Right lobe of liver (tissue), 6 donors: Measurements from ENCODE around the gene PAX5. TPM values are rescaled to one million over a fixed set of nuclear protein-coding genes. Genes with fewer than 3 reads are reported as not detected.

Experiments
- ATAC-seq, 4 donors: fragments of 200-7000 bp; cut with Tn5 transposase; one replicate each; pipeline ENCODE4 v1.9.1; 2020; ENCODE audit warnings: mild to moderate bottlenecking in 4 of 4, moderate library complexity in 4 of 4
- DNase-seq, 3 donors: peaks; one replicate each; pipeline ENCODE4 v3.0.0-alpha.2; 2020
- H3K27ac ChIP-seq, 3 donors: fragments of 200-600 bp; one replicate each; pipeline ENCODE4 v1.8.0; 2022
- H3K27me3 ChIP-seq, 2 donors: fragments of 200-600 bp; one replicate each; pipeline ENCODE4 v1.8.0; 2022
- H3K36me3 ChIP-seq, 4 donors: fragments of 200-600 bp; sonication (generic) in 1 of 4; one replicate each; pipeline versions ENCODE4 v1.5.1 to v1.8.0; 2017 to 2022; ENCODE audit warnings: control low read depth in 1 of 4
- H3K4me1 ChIP-seq, 4 donors: fragments of 200-600 bp; sonication (generic) in 1 of 4; one replicate each; pipeline versions ENCODE4 v1.5.1 to v1.8.0; 2017 to 2022; ENCODE audit warnings: control low read depth in 1 of 4
- H3K4me3 ChIP-seq, 3 donors: fragments of 200-600 bp; one replicate each; pipeline ENCODE4 v1.8.0; 2022
- H3K9me3 ChIP-seq, 4 donors: fragments of 200-600 bp; sonication (generic) in 1 of 4; one replicate each; pipeline versions ENCODE4 v1.5.1 to v1.8.0; 2017 to 2022; ENCODE audit warnings: control low read depth in 1 of 4
- CTCF ChIP-seq, 4 donors: fragments of 200-600 bp in 3 of 4; fragments of 450-650 bp in 1 of 4; IDR thresholded peaks; one replicate each; pipeline versions ENCODE4 v1.5.1 to v1.8.0; 2016 to 2022; ENCODE audit warnings: antibody characterized with exemption in 4 of 4, mild to moderate bottlenecking in 2 of 4
- POLR2A ChIP-seq: fragments of 450-650 bp; IDR thresholded peaks from one replicate; pipeline ENCODE4 v1.6.1; 2017; ENCODE audit warnings: antibody characterized with exemption, mild to moderate bottlenecking
- WGBS: methylation state at CpG from one replicate; pipeline ENCODE4 v1.1.6; 2018; ENCODE audit warnings: low coverage, low lambda C conversion rate; ENCODE audit not compliant: insufficient coverage; ENCODE audit errors: missing lambda C conversion rate; 5-methylcytosine and 5-hydroxymethylcytosine counted together
- intact Hi-C, 2 donors: fragments of 100-400 bp; cut with DNase I; formaldehyde crosslinking; loops; one replicate each; pipeline versions ENCODE4 v1.11.2 to v1.14.1; 2022
- total RNA-seq, 6 experiments: library from RNA; depleted of rRNA in 2 of 6; stranded (reverse); fragments of >200 nt in 2 of 6; fragmentation: NEBNext Ultra II Directional in 3 of 6; extraction: Animal tissue kit (Norgen Biotek cat#: 25700) in 3 of 6; gene quantifications; one replicate each; pipeline versions ENCODE4 v1.1.0 to v1.2.4, GENCODE V29; 2016 to 2023
- donor health status: DM: no; HTN: yes; CAD: no.
- donor health status: DM: no; HTN: no; CAD: no.
- donor health status: DM: no; HTN: no; CAD: no.
- donor health status: DM: no; HTN: yes; CAD: no.
- donor health status: DM: no; HTN: yes; CAD: no.

The PAX5 gene
- total RNA-seq, 6 experiments from 2014 or later = 0.12 to 0.18 TPM; not detected in 4

GRCh38 chr9:36999728-37000333, 34.2 kb downstream of the PAX5 start:
- WGBS = 54% methylated on average over 8 of the region's 8 CpGs
- Histone ChIP-seq H3K36me3 (no peaks in the 10 kb centered on the region), H3K9me3 (no peaks in the 10 kb centered on the region), H3K27me3 (no peaks in the 10 kb centered on the region), H3K4me1 (no peaks in the 10 kb centered on the region), H3K27ac (no peak overlapping the region), H3K4me3 (no peak overlapping the region)
- intact Hi-C loops = loop anchor here in 1 of 2 donors (10.0 kb wide), 1 partner anchor 125 kb away; no protein-coding TSS in a partner anchor
- DNase-seq (no peak), ATAC-seq (no peak)
- no peak for TF ChIP-seq CTCF (IDR thresholded peaks at IDR 0.05)
- TF ChIP-seq POLR2A = no peak

- intact Hi-C loops = loop anchor here in 1 of 2 donors (10.0 kb wide), 1 partner anchor 123 kb away; no protein-coding TSS in a partner anchor
- Histone ChIP-seq H3K4me3 (no peak overlapping the region), H3K27me3 (no peaks in the 10 kb centered on the region), H3K27ac (no peak overlapping the region), H3K36me3 (no peaks in the 10 kb centered on the region), H3K4me1 (no peaks in the 10 kb centered on the region), H3K9me3 (no peaks in the 10 kb centered on the region)
- TF ChIP-seq POLR2A (no peak), CTCF (IDR thresholded peaks at IDR 0.05) (no peak)
- ATAC-seq (no peak), DNase-seq (no peak)
- WGBS = 71% methylated on average over 4 of the region's 12 CpGs
These were observed 36.7 kb downstream of the PAX5 start for GRCh38 chr9:36997414-36997813.

- no peaks in the 10 kb centered on the region for H3K4me1 ChIP-seq
- no peak overlapping the region for H3K4me3 ChIP-seq
- 73% methylated on average over 5 of the region's 5 CpGs for WGBS
- no peaks in the 10 kb centered on the region for H3K27me3 ChIP-seq
- TF ChIP-seq POLR2A = no peak
- no peak for TF ChIP-seq CTCF (IDR thresholded peaks at IDR 0.05)
- ATAC-seq (no peak), DNase-seq (no peak)
- intact Hi-C loops = loop anchor here in 1 of 2 donors (10.0 kb wide), 1 partner anchor 122 kb away; no protein-coding TSS in a partner anchor
- no peaks in the 10 kb centered on the region for H3K9me3 ChIP-seq
- H3K27ac ChIP-seq = no peak overlapping the region
- no peaks in the 10 kb centered on the region for H3K36me3 ChIP-seq
These were observed 37.4 kb downstream of the PAX5 start for GRCh38 chr9:36996706-36997086.

GRCh38 chr9:36995927-36996705, 38.0 kb downstream of the PAX5 start:
- H3K9me3 ChIP-seq = peaks cover 0 to under 1% (median 0%) of the 10 kb centered on the region in 4 donors
- H3K27me3 ChIP-seq = no peaks in the 10 kb centered on the region
- TF ChIP-seq POLR2A (no peak), CTCF (IDR thresholded peaks at IDR 0.05) (peak; percentile 50 to 63 (median 54))
- no peaks in the 10 kb centered on the region for H3K4me1 ChIP-seq
- peak; percentile 59 to 69 (median 61) for DNase-seq
- intact Hi-C loops = loop anchor here in 1 of 2 donors (10.0 kb wide), 1 partner anchor 121 kb away; no protein-coding TSS in a partner anchor
- H3K36me3 ChIP-seq = no peaks in the 10 kb centered on the region
- H3K4me3 ChIP-seq = no peak overlapping the region
- peak; percentile 85 to 95 (median 88) for ATAC-seq
- no peak overlapping the region for H3K27ac ChIP-seq
- 23% methylated on average over 14 of the region's 16 CpGs for WGBS
